Ramos (cell line): ENCODE data around the gene NCF2.

Experiments used
- in situ Hi-C: fragments of 300-500 bp; cut with MboI; formaldehyde crosslinking; loops from one replicate; pipeline ENCODE4 v1.14.3; 2022; ENCODE audit warnings: low sequenced_read_pairs; ENCODE audit not compliant: unreplicated experiment

NCF2 gene

DNA sequence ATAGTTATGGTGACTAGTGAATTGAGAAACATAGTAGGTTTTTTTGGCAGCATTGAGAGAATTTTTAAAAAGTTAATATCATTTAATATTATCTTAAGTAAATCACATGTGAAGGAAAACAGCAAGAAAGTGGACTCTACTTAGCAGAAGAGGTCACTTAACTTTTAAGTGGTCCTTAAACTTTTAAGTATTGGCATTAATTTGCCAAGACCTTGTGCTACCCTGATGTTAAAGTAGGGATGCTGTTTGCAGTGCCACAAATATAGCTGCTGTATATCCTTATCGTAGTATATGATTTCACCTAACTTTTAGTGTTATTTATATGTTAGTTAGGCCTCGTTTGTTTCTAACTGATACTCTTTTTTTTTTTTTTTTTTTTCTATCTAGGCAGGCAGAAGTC, 77.8 kb downstream of the NCF2 start:
- in situ Hi-C loops = no loop called here

DNA sequence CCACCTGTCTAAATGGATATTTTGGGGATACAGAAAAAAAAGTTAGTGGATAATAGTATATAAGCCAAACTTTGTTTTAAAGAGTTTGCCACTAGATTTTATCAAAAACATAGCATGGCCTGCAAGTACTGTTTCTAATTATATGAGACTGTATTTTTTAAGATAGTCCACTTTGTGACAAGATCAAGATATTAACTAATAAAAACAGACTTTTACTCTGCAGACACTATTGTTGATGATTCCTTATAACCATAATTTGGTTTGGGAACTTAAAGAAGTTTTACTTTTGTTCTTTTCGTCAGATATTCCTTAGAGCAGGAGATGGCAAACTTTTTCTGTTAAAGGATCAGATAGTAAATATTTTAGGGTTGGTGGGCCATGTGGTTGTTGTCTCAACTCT, 81.6 kb downstream of the NCF2 start:
- in situ Hi-C loops = no loop called here

DNA sequence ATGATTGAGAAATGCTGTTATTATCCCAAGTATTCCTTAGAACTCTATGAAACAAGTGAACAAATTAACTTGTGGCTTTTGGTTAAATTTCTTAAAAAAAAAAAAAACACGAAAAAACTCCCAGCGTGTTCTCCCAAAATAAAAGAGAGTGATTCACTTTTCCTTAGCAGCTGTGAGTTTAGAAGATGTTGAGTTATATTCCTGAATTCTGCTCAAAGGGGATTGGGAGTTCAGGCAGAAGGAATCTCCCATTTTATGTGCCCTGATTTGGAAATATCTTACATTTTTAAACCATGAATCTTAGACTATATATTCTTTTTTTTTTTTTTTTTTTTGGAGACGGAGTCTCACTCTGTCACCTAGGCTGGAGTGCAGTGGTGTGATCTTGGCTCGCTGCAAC, 83.7 kb downstream of the NCF2 start:
- in situ Hi-C loops = no loop called here
